ENCODE results near the gene BAHCC1.

The BAHCC1 gene

DNA sequence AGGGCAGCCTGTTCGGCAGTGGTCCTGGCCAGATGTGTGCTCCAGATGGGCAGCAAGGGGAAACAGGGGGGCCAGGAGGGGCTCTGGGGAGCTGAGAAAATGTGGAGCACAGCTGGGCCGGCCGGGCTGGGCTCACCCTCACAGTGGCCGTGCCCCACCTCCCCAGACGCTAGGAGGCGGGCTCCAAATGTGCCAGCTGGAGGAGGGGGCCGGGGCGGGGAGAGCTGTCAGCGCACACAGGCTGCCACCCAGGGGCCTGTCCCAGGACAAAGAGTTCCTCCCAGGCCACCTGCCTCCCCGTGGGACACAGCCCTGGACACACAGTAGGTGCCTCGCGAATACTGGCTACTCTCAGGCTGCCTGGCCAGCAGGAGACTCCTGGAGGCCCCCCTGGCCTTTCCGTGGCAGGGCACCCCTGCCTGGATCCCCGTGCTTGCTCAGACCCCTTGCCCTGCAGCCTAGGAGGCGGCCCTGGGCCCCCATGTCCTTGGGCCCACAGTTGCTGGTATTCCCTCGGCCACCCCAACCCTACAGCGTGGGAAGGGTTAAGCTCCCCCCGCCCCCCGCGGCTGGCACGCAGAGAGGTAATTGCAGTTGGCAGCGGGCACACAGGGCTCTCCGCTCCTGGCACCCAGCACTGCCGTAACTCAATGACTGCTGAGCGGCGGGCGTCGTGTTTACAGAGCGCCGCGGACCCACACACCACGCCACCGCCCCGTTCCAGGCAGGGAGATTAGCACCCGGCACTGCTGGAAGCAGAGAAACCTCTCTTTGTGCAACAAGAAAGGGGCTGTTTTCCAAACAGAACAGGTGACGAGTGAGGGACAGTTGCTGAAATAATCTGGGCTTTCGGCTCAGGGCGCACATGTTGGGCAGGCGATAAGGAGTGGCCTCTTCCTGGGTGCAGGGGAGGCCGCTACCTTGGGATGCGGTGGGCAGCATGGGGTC is 32.2 kb downstream of the BAHCC1 start:
- DNase-seq (ENCODE audit: low read depth), result no peak

DNA sequence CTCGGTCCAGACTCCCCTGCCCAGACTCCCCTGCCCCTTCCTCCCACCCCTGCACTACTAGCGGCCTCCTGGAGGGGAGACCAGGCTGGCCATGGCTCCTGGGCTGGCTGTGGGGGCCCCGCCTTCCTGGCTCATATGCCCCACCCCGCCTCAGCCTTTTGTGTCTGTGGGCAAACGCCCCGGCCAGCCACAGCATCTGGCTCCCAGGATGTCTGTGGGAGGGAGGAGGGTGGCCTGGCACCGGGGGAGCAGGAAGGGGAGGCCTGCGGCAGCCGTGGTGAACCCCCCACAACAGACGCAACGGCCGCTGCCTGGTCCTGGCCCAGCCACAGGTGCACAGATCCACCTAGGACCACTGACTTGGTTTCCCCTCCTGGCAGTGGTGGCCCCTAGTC is 32.9 kb downstream of the BAHCC1 start:
- DNase-seq (ENCODE audit: low read depth), result no peak

GRCh38 chr17:81428516-81428915 is 33.3 kb downstream of the BAHCC1 start:
- no peak for DNase-seq (ENCODE audit: low read depth)

DNA sequence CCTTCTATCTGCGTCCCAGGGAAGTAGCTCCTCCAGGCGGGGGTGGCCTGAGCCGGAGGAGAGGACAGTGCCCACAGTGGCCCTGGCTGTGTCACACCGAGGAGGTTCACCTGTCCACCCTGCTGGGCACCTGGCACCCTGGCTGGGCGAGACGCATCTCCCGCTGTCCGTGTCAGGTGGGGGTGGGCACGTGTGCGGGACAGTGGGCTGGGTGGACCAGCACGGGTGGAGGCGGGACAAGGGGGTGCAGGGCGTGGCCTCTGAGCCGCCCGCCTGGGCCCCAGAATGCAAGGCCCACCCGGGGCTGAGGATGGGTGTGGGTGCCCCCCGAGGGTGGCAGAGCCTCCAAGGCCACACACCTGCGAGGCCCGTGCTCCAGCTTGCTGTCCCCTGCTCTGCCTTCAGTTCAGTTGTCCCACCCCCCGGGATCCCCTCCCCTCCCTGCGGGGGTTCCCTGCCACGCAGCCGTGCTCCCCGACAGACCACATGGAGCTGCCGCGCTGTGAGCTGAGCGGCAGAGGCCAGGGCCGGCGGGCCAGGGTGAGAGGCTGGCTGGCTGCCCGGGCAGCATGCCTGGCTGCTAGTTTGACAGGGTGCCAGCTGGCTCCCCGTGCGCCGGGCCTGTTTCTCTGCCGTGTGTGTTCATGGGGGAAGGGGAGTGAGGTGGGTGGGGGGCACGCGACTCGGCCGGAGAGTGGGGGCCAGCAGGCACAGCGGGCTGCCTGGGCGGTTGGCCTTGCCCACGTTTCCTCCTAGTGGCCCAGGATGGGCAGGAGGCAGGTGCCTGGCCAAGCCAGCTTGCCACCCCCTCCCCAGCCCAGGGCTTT is 33.9 kb downstream of the BAHCC1 start:
- no peak for DNase-seq (ENCODE audit: low read depth)

- no peak for DNase-seq (ENCODE audit: low read depth)
These were observed 34.7 kb downstream of the BAHCC1 start for GRCh38 chr17:81429821-81430551.

GRCh38 chr17:81431545-81432482 is 36.6 kb downstream of the BAHCC1 start:
- DNase-seq (ENCODE audit: low read depth), result no peak

- DNase-seq (ENCODE audit: low read depth), result no peak
These were observed 37.7 kb downstream of the BAHCC1 start for GRCh38 chr17:81432941-81433340.

DNA sequence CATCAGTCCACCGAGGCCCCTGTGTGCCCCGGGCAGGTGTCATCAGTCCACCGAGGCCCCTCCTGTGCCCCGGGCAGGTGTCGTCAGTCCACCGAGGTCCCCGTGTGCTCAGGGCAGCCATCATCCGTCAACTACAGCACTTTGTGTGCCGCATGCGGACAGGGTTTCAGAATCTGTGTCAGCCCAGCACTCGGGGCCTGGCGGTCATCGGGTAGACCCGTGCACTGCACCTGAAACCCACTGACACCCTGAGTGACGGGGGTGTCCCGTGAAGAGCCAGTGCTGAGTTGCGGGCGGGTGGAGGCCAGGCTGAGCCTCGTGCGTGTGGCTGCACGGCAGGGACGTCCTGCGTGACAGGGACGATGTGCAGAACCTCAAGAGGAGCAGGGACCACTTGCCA is 38.4 kb downstream of the BAHCC1 start:
- DNase-seq (ENCODE audit: low read depth), result no peak

- DNase-seq (ENCODE audit: low read depth), result no peak
These were observed 38.8 kb downstream of the BAHCC1 start for GRCh38 chr17:81434072-81434471.

- no peak for DNase-seq (ENCODE audit: low read depth)
These were observed 39.6 kb downstream of the BAHCC1 start for GRCh38 chr17:81434681-81435417.

DNA sequence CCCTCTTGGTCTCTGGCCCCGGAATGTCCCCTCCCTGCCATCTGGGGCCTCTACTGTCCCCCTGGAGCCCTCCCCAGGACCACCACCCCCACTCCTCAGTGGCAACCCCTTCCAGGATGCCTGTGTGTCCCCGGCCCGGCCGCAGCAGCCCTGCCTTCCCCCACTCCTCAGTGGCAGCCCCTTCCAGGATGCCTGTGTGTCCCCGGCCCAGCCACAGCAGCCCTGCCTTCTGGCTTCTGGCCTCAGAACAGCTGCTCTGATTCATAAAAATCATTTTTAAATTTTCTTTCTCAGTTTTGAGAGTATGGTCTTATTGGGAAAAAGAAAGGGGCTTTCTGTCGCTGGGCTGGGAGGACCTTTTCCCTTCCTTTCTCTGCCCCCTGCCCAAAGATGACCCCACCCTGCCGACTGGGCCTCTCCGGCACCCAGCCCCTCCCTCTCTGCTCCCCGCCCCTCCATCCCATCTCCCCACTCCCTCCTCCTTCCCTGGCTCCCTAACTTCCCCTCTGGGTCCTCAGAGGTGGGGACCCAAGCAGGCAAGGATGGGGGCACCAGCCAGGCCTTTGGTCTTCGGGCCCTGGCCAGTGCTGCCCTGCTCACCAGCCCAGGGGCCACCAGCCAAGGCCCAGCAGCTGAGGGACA is 40.5 kb downstream of the BAHCC1 start:
- no peak for DNase-seq (ENCODE audit: low read depth)

GRCh38 chr17:81436294-81436849 is 41.1 kb downstream of the BAHCC1 start:
- DNase-seq (ENCODE audit: low read depth), result no peak

GRCh38 chr17:81437191-81437651 is 42.0 kb downstream of the BAHCC1 start:
- no peak for DNase-seq (ENCODE audit: low read depth)

- DNase-seq (ENCODE audit: low read depth), result no peak
These were observed 42.9 kb downstream of the BAHCC1 start for GRCh38 chr17:81438007-81438659.

DNA sequence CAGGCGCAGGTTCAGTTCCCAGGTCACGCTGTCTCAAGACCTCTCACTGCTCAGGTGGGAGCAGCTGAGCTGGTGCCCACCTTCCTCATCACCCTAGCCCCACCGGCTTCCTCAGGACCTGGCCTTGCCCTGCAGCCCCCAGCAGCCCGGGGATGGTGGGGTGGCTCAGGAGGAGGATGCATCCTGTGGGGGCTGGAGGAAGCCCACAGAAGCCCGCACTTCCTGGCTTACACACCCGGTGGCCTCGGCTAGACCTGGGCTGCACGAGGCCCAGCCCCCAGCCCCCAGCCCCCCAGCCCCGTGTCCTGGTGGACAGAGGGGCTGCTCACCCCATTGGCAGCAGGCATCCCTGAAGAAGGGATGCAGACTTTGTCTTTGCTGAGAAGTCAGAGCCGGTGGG is 43.4 kb downstream of the BAHCC1 start:
- DNase-seq (ENCODE audit: low read depth), result no peak

DNA sequence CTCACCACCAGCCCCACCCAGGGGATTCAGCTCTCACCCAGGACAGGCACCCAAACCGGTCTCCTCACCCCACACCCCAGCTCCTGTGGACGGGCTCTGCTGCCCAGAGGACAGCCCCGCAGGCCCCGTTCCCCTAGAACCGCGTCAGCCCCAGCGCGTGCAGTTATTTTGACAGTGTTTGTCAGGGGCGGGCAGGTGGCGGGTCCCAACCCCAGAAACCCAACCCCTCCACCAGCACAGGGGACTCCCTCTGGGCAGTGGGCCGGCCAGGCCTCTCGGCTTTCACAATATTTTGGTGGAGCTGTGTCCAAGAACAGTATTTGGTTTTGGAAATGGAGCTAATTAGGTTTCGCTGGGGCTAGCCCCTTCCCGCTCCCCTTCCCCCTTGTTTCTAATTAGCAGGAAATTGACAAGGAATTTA is 44.8 kb downstream of the BAHCC1 start:
- no peak for DNase-seq (ENCODE audit: low read depth)

GRCh38 chr17:81440511-81441244 is 45.4 kb downstream of the BAHCC1 start:
- DNase-seq (ENCODE audit: low read depth), result no peak

DNA sequence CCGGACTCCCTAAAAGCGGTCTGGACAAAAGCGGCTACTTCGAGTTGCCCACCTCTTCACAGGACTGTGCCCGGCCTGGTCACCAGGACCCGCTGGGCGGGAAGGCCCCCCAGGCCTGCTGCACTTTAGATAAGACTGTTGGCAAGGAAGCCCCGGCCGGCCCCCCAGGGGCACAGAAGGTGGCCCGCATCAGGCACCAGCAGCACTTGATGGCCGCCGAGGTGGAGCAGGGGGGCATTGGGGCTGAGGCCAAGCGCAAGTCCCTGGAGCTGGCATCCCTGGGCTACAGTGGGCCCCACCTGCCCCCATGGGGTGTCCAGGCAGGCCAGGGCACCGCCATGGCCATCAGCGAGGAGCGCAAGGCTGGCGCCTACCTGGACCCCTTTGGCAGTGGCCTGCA is 47.5 kb downstream of the BAHCC1 start:
- DNase-seq (ENCODE audit: low read depth), result no peak
